Activated CD4-positive, alpha-beta T cell treated with anti-CD3 and anti-CD28 coated beads for 48 hours (primary cell): ENCODE measurements around the gene CACNA1C.
A peak's percentile ranks its signal among the peaks of the same experiment; 100 is the strongest.

Experiments
- DNase-seq: peaks from one replicate; pipeline ENCODE4 v3.0.0-alpha.2; 2020

CACNA1C gene

DNA sequence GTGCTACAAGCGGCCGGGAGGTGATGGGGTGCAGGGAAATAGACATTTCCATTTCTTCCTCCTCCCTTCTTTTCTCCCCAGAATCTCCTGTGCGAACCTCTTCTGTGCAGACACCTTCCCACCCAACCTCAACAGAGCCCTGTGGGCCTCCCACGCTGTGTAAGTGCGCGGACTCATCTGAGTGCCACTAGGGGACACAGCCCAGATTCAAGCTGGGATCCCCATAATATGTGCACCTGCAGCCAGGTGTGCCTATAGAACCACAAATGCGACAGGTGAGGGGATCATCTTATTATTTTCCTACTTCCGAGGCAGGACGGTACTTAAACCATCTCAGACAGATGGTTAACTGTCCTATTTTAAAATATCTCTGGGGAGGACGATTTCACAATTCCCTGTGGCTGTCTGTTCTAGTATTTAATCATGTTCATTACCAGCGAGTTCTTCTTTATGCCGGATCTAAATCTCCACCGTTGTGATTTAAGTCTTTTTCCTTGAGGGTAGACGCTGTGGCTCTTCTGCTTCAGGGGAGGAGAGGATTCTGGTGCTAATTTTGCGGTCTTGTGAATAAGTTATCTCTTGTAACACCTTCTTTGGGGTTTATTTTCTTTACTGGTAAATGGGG, 17.2 kb upstream of the CACNA1C start:
- no peak for DNase-seq

DNA sequence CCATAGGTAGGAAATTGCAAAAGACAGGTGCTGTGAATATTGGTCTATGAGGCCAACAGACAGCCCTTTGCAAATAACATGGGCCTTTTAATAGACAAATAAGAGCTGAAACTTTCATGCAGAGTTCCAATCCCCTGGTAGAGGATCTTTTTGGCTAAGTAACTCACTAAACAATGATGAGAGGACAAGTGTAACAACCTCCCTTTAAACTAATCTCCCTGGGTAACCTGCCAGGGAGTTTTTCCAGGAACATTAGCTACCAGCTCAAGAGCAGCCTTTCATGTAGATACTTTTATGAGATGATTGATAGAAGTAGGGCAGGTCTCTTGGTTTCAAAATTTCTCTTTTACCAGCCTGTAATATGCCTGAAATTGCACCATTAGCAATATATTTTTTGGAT, 13.8 kb upstream of the CACNA1C start:
- no peak for DNase-seq

DNA sequence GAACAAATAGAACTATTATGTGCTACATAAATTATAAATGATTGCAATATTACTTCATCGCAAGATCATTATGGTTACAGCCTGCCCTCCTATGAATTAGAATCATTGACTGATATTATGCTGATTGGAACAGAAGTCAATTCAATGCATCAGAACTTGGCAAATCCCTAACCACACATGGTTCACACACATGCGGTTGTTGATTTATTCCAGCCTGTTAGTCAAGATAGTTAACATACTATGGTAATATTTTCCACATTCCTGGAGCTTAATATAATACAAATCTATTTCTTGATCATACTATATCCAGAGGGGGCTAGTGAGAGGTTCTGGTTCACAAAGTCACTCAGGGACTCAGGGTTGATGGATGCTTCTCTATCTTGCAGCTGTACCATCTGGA, 9.7 kb upstream of the CACNA1C start:
- DNase-seq: no peak

DNA sequence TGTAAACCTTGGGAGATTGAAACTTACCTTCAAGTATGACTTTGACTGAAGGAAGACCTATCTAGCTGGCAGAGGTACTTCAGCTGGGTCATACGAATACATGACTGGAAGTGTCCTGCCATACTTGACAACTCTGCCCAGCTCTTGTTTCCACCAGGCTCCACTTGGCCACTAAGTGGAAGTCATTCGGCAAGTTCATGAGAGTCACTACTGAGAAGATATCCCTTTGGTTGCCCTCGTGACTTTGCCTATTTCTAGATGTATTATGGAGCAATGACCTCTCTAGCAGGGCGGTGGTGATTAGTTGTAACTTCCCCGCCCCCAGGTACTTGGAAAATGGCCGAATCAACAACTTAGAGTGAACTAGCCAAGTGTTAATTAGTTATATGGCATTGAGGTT, 8.6 kb upstream of the CACNA1C start:
- DNase-seq: no peak

DNA sequence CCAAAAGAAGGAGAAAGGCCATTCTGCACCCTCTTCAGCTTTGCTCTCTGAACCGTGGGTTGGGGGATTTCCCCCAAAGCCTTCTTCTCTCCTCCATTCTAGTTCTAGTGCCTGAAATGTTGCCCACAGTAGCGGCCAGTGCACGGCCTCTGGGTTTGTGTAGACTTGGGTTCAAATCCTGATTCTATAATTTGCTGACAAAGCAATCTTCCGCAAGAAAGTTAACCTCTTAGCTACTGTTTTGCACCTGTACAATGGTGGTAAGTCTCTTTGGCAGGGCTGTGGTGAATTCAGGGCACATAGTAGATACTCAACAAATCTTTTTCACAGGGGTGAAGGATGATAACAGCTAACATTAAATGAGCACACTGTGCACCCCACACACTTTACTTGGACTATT, 5.8 kb upstream of the CACNA1C start:
- DNase-seq: no peak

DNA sequence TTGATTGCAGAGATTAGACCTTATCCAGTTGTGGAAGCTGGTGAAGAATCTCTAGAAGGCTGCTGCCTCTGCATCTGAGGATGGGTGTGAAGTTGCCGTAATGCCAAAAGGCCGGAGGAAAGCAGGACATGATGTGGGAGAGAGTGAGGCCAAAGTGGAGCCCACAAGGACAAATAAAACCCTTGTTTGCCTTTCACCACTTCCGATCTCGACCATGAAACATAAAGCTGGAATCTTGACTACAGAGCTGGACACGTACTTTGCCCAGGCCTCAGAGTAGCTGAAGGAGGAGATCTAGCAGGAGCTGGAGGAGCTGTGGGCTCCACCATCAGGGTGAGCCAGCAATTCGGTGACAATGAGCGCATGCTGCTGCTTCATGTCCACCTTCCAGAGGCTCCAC, 5.0 kb upstream of the CACNA1C start:
- DNase-seq: no peak

DNA sequence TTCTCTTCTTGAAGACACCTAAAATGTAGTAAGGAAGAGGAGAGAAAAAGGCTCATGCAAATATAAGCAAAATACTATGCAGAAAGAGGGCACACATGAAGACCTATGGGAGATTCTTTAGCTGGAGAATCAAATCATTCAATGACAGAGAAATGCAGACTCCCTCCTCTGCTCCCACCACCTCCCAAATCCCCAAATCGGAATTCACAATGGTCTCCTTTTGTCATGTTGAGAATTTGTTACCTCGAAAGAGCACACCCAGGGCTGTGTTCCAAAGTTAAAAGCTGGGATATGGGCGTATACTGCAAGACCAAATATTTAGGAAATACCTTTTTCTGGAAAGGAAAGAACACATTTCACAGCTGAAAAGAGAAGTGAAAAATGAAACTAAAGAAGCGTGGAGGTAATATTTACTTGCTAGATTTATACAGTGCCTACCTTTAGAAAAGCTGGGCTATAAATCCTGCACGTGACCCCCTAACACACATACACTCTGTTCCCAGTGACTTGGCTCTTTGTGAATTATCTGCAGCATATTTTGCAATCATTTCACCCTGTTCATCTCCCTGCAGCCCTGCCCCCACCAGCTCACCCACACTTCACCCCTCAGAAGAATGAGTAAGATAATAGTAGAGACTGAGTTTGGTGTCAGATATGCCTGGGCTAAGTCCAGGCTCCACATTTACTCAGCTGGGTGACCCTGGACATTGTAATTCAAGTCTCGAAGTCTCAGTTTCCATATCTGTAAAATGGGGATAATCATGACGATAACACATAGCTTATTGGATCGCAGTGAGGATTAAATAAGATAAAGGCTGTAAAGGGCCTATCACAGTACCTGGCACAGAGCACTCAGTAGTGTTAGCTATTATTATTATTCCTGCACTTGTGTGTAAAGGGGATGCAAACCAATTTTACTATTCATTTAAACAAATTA, 2.9 kb upstream of the CACNA1C start:
- no peak for DNase-seq

DNA sequence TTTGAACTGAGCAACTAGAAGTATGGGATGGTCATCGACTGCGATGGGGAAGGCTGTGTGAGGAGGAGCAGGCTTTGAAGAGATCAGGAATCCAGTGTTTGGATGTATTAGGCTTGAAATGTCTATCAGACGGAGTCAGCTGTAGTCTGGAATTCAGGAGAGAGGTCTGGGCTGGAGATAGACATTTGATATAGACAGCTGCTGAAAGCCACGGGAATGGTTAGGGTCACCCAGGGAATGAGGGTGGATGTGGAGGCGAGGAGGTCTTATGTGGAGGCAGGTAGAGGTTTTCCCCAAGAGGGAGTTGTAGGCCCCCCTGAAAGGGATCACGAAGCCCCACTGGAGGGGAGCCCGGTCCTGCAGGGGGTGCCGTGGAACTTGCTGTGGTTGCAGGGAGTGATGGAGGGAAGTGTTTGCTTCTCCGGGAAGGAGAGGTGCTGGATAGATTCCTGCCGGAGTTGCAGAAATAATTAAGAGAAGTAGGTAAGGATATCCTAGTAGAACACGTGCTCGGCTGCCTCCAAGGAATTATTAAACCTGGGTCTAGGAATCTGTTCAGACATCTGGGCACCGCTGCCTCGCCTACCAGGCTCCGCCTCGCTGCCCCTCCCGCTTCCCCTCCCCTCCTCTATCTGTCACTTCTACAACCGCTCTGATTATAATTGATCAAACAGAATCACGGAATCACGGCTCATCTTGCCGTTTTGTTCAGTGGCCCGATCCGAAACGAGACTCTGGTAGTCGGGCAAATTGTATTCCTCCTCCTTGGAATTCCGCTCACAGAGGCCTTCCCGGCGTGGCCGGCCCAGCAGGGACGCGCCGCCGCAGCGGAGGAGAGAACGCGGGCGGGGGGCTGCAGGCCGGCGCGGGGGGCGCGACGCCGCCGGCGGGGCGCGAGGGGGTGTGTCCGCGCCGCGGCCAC, 826 bp upstream of the CACNA1C start:
- DNase-seq: no peak

DNA sequence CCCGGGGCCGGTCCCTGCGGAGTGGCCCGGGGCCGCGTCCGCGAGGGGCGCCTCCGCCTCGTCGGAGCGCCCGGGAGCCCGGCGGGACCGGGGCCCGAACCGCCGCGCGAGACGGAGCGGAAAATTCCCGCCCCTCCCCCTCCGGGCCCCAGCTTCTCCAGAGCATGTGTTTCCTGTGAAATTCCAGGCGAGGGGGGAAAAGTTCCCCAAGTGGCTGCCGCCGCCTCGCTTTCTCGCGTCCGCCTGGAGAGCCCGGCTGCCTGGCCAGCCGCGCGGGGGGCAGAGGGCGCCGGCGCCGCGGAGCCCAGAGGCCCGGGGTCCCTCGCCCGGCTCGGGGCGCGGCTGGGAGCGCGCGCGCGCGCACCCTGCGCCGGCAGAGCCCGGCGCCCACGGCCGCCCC, 904 bp downstream of the CACNA1C start:
- DNase-seq: no peak

DNA sequence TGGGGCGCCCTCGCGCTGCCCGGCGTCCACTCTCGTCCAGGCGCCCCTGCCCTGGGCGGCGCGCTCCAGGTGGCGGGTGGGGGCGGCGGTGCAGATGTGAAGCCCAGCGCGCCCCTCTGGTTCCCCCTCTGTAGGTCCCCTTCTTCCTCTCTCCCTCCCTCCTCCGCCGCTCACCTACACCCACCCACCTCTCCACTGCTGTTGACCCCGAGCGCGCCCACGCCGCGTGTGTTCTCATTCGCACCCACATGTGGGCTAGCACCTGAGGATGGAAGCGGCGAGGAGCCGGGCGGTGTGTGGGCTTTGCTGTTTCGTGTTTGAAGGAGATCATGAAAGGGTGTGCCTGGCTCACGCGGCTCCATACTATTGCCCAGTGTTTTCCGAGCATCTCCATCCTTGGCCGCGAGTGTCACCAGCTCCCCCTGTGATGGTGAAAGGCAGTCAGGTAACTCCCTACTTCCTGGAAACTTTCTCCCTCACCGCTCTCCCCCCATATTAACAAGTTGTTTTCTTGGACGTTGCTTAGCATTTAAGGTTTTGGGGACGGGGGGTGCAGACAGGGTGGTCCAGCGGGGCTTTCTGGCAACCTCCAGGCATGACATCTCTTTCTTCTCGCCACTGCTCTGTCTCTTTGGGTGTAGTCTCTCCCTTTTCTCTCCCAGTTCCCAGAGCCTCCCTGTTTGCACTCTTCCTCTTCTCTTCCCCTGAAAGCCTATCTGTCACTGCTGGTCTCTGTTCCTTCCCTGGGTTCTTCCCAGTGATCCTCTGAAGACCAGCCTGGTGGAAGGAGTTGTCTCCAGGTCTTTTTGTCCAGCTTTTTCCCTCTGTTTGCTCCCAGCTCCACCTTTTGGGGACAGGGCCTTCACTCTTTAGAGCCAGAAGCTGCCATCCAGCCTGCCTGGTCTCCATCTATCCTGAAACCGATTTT, 1.6 kb downstream of the CACNA1C start:
- no peak for DNase-seq

DNA sequence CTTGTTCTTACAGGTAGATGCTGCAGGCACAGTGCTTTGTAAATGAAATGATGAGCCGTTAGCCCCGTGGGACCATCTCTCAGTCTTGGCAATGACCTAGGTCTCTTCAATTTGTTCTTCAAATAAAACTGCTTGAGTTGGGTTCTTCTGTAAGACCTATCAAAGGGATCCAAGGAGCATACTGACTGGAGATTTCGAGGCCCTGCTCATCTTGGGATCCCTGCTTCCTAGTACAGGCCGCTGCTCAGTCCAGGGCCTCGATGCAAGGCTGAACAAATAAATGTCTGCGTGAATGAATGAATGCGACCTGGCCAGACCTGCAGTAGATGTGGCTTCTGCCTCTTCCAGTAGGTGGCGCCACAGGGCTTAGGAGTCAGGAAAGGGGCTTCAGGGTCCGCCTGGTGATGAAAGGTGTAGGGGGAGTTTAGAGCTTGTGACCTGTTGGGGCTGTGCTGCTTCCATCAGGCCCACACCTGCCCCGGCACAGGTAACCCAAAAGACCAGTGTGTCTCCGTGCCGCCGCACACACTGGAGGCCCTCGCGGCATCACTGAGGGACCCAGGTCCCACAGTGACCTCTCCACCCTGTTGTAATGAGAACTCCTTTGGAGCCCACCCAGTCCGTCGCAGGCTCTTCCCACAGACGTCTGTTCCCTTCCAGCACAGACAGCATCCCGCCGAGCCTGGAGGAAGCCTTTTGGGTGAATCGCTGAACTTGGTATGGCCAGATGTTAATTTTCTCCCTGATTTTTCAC, 4.4 kb downstream of the CACNA1C start:
- peak; percentile 73 for DNase-seq

DNA sequence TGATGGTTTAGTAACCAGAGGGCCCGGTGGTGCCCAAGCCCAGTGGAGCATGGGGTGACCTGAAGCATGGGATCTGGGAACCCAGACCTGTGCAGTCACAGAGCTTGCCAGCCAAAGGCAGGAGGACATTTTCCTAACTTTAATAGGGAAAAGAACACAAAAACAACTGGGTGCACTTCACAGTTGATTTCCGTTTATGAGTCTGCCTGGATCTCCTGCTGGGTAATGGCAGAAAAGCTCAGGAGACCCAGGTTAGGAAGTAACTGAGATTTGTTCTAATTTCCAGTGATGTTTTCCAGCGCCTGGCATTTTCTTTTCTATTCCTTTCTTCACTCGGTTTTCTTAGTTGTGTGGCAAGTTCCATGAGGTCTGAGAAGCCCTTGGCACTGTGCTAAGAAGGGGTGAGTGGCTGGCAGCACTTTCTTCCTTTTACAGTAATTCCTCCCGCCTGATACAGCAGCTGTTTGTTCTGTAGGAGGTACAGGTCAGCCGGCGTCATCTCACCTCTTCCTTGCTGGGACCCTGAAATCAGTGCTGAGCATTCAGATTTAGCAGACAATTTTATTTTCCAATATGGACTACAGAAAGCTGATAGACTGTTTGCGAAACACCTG, 5.1 kb downstream of the CACNA1C start:
- DNase-seq: no peak

DNA sequence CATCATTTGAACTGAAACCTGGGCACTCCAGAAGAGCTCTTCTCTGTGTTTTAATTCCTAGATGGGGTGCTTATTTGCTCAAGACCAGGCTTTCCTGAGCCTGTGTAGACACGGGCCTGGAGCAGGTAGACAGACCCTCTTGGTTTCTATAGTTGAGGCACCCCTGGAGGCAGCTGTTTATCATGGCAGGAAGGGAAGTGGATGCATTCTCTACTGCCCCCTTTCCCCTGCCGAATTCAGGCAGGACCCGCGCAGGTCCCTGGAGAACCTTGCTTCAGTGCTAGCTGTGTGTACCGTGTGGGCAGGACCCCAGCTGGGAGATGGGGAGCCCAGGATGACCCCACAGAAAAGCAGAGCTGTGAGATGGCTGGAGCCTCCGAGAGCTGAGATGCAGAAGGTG, 6.0 kb downstream of the CACNA1C start:
- no peak for DNase-seq

DNA sequence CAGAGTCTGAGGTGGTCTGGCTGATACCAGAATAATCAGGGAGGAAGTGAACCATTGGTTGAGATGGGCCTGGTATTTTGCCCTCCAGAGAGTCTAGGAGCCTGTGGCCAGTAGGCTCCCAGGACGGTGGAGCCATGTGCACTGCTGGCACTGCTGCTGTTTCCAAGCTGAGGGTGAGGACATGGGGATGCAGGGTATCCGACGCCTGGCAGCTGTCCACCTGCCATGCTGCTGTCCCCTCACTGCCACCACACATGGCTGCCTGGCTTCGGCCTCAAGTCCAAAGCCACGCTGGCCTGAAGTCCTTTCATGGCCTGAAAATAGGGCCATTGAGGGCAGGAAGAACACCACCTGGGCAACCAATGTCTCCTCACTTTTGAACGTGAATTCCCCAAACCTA, 8.6 kb downstream of the CACNA1C start:
- DNase-seq: no peak

DNA sequence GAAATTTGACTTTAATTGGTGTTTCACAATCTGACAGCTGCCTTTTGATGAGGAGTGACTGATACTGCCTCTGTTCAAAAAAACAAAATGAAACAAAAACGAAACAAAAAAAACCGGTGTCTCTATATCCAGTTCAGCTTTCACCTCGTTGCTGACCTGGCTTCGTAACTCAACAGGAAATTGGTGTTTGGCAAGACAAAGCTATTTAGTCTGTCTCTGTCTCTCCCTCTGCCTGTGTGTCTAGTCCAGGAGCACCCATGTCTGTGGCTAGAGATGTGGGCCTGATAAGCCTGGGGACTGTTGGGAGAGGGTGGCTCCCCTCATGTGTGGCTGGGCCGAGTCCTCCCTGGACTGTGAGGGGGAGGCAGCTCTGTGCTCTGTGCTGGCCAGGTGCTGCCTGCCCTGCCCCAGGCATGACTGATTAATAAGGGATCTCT, 11.3 kb downstream of the CACNA1C start:
- DNase-seq: peak; percentile 16

DNA sequence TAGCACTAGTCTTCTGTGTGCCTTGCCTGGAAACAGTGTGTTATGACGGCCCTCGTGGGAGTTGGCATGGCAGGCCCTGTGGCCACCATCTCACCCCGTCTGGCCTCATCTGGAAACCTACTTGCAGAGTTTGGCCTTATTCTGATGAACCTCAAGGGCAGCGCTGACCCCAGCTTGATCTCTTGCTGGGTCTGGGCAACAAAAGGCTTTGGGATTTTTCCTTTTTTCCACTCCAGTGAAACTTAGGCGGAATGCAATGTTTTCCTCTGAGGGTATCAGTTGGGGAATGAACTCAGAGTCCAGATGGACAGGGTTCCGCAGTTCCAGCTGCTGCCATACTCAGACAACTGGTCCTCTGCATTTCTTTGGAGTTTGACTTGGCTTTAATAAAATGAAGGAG, 15.9 kb downstream of the CACNA1C start:
- no peak for DNase-seq

DNA sequence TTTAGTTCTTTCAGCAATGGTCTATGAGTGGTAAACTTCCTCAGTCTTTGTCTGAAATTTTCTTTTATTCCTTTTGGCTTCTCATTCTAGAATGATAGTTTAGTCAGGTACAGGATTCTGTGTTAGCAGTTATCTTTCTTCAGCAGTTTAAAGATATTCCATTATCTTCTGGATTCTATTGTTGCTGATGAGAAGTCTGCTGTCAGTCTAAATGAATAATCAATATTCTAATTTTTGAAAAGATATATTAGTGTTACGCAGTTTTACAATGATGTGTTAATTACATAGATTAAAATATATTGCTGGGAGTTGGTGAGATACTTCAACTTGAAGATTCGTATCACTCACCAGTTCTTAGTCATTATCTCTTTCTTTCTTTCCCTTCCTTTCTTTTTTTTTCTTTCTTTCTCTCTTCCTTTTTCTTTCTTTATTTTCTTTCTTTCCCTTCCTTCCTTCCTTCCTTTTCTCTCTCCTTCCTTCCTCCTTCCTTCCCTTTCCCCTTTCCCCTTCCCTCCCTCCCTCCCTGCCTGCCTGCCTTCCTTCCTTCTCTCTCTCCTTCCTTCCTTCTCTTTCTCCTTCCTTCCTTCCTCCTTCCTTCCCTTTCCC, 17.8 kb downstream of the CACNA1C start:
- no peak for DNase-seq

DNA sequence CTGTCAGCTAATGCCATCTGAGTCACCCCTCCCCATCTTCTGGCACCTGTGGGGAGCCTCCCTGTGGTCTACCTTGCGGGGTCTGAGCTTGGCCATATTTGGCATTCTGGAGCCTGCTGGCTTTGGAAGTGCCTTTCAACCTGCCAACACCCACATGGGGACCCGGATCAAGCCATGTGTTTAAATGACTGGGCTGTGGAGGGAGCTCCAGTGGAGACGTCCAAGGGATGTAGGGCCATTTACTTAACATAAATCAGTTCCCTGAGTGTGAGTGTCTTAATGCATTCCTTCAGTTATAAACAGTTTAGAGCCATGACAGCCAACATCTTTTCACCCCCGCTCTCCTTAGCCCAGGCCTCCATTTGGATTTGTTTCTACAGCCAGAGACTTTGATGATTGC, 22.0 kb downstream of the CACNA1C start:
- DNase-seq: no peak

DNA sequence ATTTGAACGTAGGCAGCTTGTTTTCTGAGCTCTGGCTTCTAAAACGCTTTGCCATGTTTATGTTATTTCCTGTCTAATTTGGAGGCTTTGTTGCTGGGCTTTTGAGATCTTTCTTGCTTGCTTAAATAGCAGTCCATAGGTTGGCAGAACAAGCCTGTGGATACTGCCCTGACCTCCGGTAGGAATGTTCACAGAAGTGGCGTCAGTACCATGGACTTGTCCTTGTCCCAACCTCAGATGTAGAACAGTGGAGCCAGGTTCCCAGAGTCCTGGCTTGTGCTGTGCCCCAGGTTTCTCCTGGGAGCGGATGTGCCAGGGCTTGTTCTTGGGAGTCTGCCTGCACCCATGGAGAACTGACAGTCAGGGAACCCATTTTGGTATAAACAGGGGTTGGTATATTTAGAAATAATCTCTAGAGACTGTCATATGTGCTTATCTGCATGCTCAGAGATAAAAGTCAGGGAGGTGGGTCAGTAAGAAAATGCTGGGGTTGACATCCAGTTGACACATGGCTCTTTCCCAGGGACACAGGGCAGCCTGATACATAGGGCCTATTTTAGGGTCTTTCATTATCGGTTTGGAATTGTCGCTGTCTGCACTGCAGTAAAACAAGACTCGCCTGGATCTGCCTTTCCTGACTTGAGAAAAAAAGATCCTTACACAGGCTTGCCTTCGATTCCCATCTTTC, 22.9 kb downstream of the CACNA1C start:
- DNase-seq: no peak

DNA sequence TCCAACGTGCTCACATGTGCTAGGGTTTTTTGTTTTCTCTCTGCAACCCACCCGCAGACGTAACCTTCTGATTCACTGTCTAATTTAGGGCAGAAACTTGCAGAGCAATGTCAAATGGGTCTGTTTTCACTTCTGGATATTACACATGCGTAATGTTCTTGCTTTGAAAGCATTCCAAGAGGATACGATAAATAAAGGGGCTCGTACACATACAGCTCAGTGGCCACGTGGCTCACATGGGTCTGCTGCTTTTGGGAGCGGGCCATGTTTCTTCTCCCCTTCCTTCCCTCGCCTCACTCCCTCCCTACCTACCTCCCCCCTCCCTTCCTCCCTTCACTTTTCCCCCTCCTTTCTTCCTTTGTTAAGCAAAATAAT, 23.4 kb downstream of the CACNA1C start:
- no peak for DNase-seq
